Stomach (tissue), 4 donors: Measurements from ENCODE around the gene DCTPP1.

Source experiments
- CTCF ChIP-seq, 7 experiments: fragments of 450-650 bp in 4 of 7; fragments of 200-600 bp in 3 of 7; sonication (generic) in 3 of 7; IDR thresholded peaks; one replicate each; pipeline ENCODE4 v1.5.1; 2016 to 2019; ENCODE audit warnings: antibody characterized with exemption in 7 of 7, control low read depth in 2 of 7, mild to moderate bottlenecking in 1 of 7
- EP300 ChIP-seq: sonication (generic); formaldehyde crosslinking; IDR thresholded peaks from one replicate; pipeline ENCODE4 v1.6.1; 2017; ENCODE audit warnings: antibody characterized with exemption
- POLR2A ChIP-seq, 4 donors: fragments of 450-650 bp; IDR thresholded peaks; one replicate each; pipeline ENCODE4 v1.6.1; 2016; ENCODE audit warnings: antibody characterized with exemption in 4 of 4, control low read depth in 2 of 4, mild to moderate bottlenecking in 1 of 4, moderate library complexity in 1 of 4
- POLR2AphosphoS5 ChIP-seq, 3 donors: sonication (generic); formaldehyde crosslinking; IDR thresholded peaks; one replicate each; pipeline ENCODE4 v1.6.1; 2016; ENCODE audit warnings: antibody characterized with exemption in 3 of 3

- TF ChIP-seq CTCF (IDR thresholded peaks at IDR 0.05) (no peak), POLR2AphosphoS5 (IDR thresholded peaks at IDR 0.05) (no peak), POLR2A (IDR thresholded peaks at IDR 0.05) (no peak), EP300 (no peak)
Measured at GRCh38 chr16:30473231-30474073, 43.6 kb upstream of the DCTPP1 start.
